H1 (cell line): ENCODE measurements around the gene PDE3A. TPM values are rescaled to one million over a fixed set of nuclear protein-coding genes. Genes with fewer than 3 reads are reported as not detected.

Experiments used
- CTCF ChIA-PET: fragments of 300-600 bp; sonication (Branson Sonifier 250); formaldehyde crosslinking; loops from one replicate; lab custom pipeline; 2021; ENCODE audit not compliant: partially characterized antibody; lab: Charles Lee
- POLR2A ChIA-PET: fragments of 300-600 bp; sonication (Branson Sonifier 250); formaldehyde crosslinking; loops from one replicate; lab custom pipeline; 2021; ENCODE audit warnings: inconsistent platforms; ENCODE audit not compliant: partially characterized antibody; lab: Charles Lee
- DNase-seq, 2 experiments: peaks; one replicate each; pipeline versions ENCODE4 v3.0.0 to v3.0.0-alpha.2; 2010 to 2022; ENCODE audit warnings: low spot score in 2 of 2, low read depth in 1 of 2, mixed read lengths in 1 of 2
- FAIRE-seq: peaks from 2 replicates; lab custom pipeline; 2011; peaks lifted over from hg19 to GRCh38; lab: Jason Lieb, UNC
- H2AFZ ChIP-seq: 2 replicates; pipeline ENCODE4 v1.8.1; 2012; ENCODE audit warnings: low read length, inconsistent platforms
- H2AK5ac ChIP-seq: 2 replicates; pipeline ENCODE4 v1.6.1; 2013; ENCODE audit warnings: low read depth, low read length
- H2BK120ac ChIP-seq: replicated peaks from 2 replicates; pipeline ENCODE3; 2013; ENCODE audit warnings: low read depth, low read length, inconsistent platforms
- H2BK12ac ChIP-seq: 2 replicates; pipeline ENCODE4 v1.6.1; 2013; ENCODE audit warnings: low read depth, low read length
- H2BK15ac ChIP-seq: 2 replicates; pipeline ENCODE4 v1.6.1; 2013; ENCODE audit warnings: low read length
- H2BK20ac ChIP-seq: 2 replicates; pipeline ENCODE4 v1.6.1; 2013; ENCODE audit warnings: low read length
- H2BK5ac ChIP-seq: 2 replicates; pipeline ENCODE4 v1.6.1; 2013; ENCODE audit warnings: low read depth, low read length
- H3K14ac ChIP-seq: 2 replicates; pipeline ENCODE4 v1.6.1; 2013; ENCODE audit warnings: inconsistent platforms; ENCODE audit not compliant: insufficient read length
- H3K18ac ChIP-seq: 2 replicates; pipeline ENCODE4 v1.6.1; 2013; ENCODE audit warnings: low read length; ENCODE audit errors: extremely low read depth
- H3K23ac ChIP-seq: 2 replicates; pipeline ENCODE4 v1.6.1; 2013; ENCODE audit warnings: inconsistent platforms; ENCODE audit not compliant: insufficient read length
- H3K23me2 ChIP-seq: 2 replicates; pipeline ENCODE4 v1.6.1; 2013; ENCODE audit warnings: low read depth, low read length
- H3K27ac ChIP-seq: 2 replicates; pipeline ENCODE4 v1.6.1; 2011; ENCODE audit warnings: low read depth, low read length, inconsistent platforms
- H3K27me3 ChIP-seq, 4 experiments: replicated peaks in 1 of 4; 1 replicate in 1 of 4; 2 replicates in 3 of 4; pipeline versions ENCODE4 v1.6.1 to v1.8.1; 2011 to 2013; ENCODE audit warnings: low read length in 3 of 4, mild to moderate bottlenecking in 3 of 4, inconsistent platforms in 2 of 4, mixed read lengths in 2 of 4, moderate library complexity in 1 of 4; ENCODE audit not compliant: control insufficient read depth in 3 of 4, insufficient read depth in 3 of 4; ENCODE audit errors: extremely low read depth in 1 of 4
- H3K36me3 ChIP-seq, 4 experiments: 2 replicates each; pipeline versions ENCODE4 v1.6.1 to v1.8.1; 2011 to 2013; ENCODE audit warnings: mild to moderate bottlenecking in 4 of 4, low read length in 3 of 4, moderate library complexity in 2 of 4, control low read depth in 1 of 4, inconsistent platforms in 1 of 4; ENCODE audit not compliant: insufficient read depth in 4 of 4, control insufficient read depth in 2 of 4
- H3K4ac ChIP-seq: replicated peaks from 2 replicates; pipeline ENCODE3; 2013; ENCODE audit warnings: low read length, low read depth, mixed read lengths, inconsistent platforms; ENCODE audit not compliant: insufficient read length
- H3K4me1 ChIP-seq, 4 experiments: replicated peaks in 1 of 4; 1 replicate in 1 of 4; 2 replicates in 3 of 4; pipeline versions ENCODE4 v1.6.1 to v1.8.1; 2011 to 2013; ENCODE audit warnings: low read length in 3 of 4, inconsistent platforms in 2 of 4, mixed read lengths in 1 of 4; ENCODE audit not compliant: insufficient read depth in 4 of 4, control insufficient read depth in 3 of 4
- H3K4me2 ChIP-seq, 2 experiments: 2 replicates each; pipeline versions ENCODE4 v1.6.1 to v1.8.1; 2011 to 2013; ENCODE audit warnings: low read depth in 2 of 2, low read length in 2 of 2, control low read depth in 1 of 2, inconsistent platforms in 1 of 2, mild to moderate bottlenecking in 1 of 2; ENCODE audit not compliant: insufficient read depth in 1 of 2
- H3K4me3 ChIP-seq, 4 experiments: fragments of 200-600, 300-600 bp in 1 of 4; sonication (generic), shearing (Covaris generic), sonication (Bioruptor Twin) in 1 of 4; 2 replicates each; pipeline versions ENCODE4 v1.5.1 to v1.8.1; 2011 to 2016; ENCODE audit warnings: low read length in 4 of 4, low read depth in 3 of 4, control low read depth in 2 of 4, inconsistent platforms in 2 of 4, mild to moderate bottlenecking in 2 of 4, mixed read lengths in 1 of 4, moderate library complexity in 1 of 4; ENCODE audit not compliant: insufficient read depth in 2 of 4; ENCODE audit errors: extremely low read depth in 1 of 4
- H3K56ac ChIP-seq: replicated peaks from 2 replicates; pipeline ENCODE3; 2013; ENCODE audit warnings: low read depth, mild to moderate bottlenecking, mixed read lengths, low read length, inconsistent platforms; ENCODE audit not compliant: insufficient read length
- H3K79me1 ChIP-seq: 2 replicates; pipeline ENCODE4 v1.6.1; 2013; ENCODE audit warnings: low read depth, low read length, control low read depth
- H3K79me2 ChIP-seq, 2 experiments: 2 replicates each; pipeline versions ENCODE4 v1.6.1 to v1.8.1; 2012 to 2013; ENCODE audit warnings: low read length in 2 of 2, mild to moderate bottlenecking in 2 of 2, inconsistent platforms in 1 of 2; ENCODE audit not compliant: insufficient read depth in 2 of 2, control insufficient read depth in 1 of 2
- H3K9ac ChIP-seq, 4 experiments: replicated peaks in 1 of 4; 1 replicate in 1 of 4; 2 replicates in 3 of 4; pipeline versions ENCODE4 v1.6.1 to v1.8.1; 2011 to 2013; ENCODE audit warnings: low read depth in 3 of 4, low read length in 3 of 4, control low read depth in 2 of 4, mild to moderate bottlenecking in 2 of 4, moderate library complexity in 2 of 4, inconsistent platforms in 1 of 4; ENCODE audit errors: extremely low read depth in 1 of 4
- H3K9me3 ChIP-seq, 2 experiments: 2 replicates each; pipeline versions ENCODE4 v1.6.1 to v1.8.1; 2012 to 2013; ENCODE audit warnings: mild to moderate bottlenecking in 2 of 2, moderate library complexity in 2 of 2, control low read depth in 1 of 2, inconsistent platforms in 1 of 2, low read depth in 1 of 2, low read length in 1 of 2, mixed read lengths in 1 of 2; ENCODE audit not compliant: insufficient read depth in 2 of 2
- H4K20me1 ChIP-seq, 2 experiments: replicated peaks in 1 of 2; 2 replicates each; pipeline versions ENCODE3 to v1.8.1; 2011 to 2013; ENCODE audit warnings: inconsistent platforms in 2 of 2, low read length in 2 of 2, mild to moderate bottlenecking in 1 of 2; ENCODE audit not compliant: insufficient read depth in 2 of 2, control insufficient read depth in 1 of 2
- H4K5ac ChIP-seq: 2 replicates; pipeline ENCODE4 v1.6.1; 2013; ENCODE audit warnings: low read length, low read depth, mixed read lengths, inconsistent platforms; ENCODE audit not compliant: insufficient read length
- H4K8ac ChIP-seq: 2 replicates; pipeline ENCODE4 v1.8.0; 2013; ENCODE audit warnings: mild to moderate bottlenecking, moderate library complexity, low read length, inconsistent platforms; ENCODE audit not compliant: insufficient read depth; ENCODE audit errors: extremely low read depth
- H4K91ac ChIP-seq: replicated peaks from 2 replicates; pipeline ENCODE3; 2013; ENCODE audit warnings: low read length, mixed read lengths, inconsistent platforms; ENCODE audit not compliant: insufficient read length
- CHD1 ChIP-seq: IDR thresholded peaks from 2 replicates; pipeline ENCODE4 v1.6.1; 2012; ENCODE audit warnings: low read depth, low read length, improper control_type of control experiment
- CREB1 ChIP-seq: IDR thresholded peaks from 2 replicates; pipeline ENCODE4 v1.6.1; 2012; ENCODE audit warnings: inconsistent platforms
- EP300 ChIP-seq, 2 experiments: IDR thresholded peaks; 1 replicate in 1 of 2; 2 replicates in 1 of 2; pipeline ENCODE4 v1.6.1; 2011 to 2012; ENCODE audit warnings: low read depth in 2 of 2, low read length in 2 of 2, mild to moderate bottlenecking in 2 of 2, borderline replicate concordance in 1 of 2, inconsistent platforms in 1 of 2, moderate library complexity in 1 of 2
- EZH2 ChIP-seq: fragments of 200-600 bp; sonication (generic); IDR thresholded peaks from 2 replicates; pipeline ENCODE4 v1.7.1; 2012; ENCODE audit warnings: low read depth, mild to moderate bottlenecking, moderate library complexity, low read length, inconsistent platforms; ENCODE audit not compliant: severe bottlenecking
- KDM5A ChIP-seq: fragments of 200-600 bp; IDR thresholded peaks from 2 replicates; pipeline ENCODE4 v1.7.1; 2012; ENCODE audit warnings: mild to moderate bottlenecking, low read length, inconsistent platforms, mixed read lengths
- SIRT6 ChIP-seq: IDR thresholded peaks from one replicate; pipeline ENCODE4 v1.7.1; 2012; ENCODE audit warnings: low read length, inconsistent platforms
- TBP ChIP-seq: IDR thresholded peaks from 2 replicates; pipeline ENCODE4 v1.6.1; 2011; ENCODE audit warnings: low read depth, low read length, improper control_type of control experiment
- WGBS, 2 experiments: shearing (Covaris generic) in 1 of 2; methylation state at CpG; one replicate each; pipeline versions ENCODE4 v1.1.6 to v1.1.7; 2013 to 2015; ENCODE audit warnings: low lambda C conversion rate in 2 of 2, mixed read lengths in 2 of 2, inconsistent platforms in 1 of 2, low coverage in 1 of 2, missing lambda C conversion rate in 1 of 2; ENCODE audit not compliant: insufficient replicate concordance in 2 of 2, insufficient coverage in 1 of 2, insufficient read length in 1 of 2; ENCODE audit errors: extremely low coverage in 1 of 2, missing lambda C conversion rate in 1 of 2; 5-methylcytosine and 5-hydroxymethylcytosine counted together
- polyA plus RNA-seq, 7 experiments: library from polyadenylated mRNA; depleted of rRNA in 3 of 7; stranded (reverse) in 5 of 7; unstranded in 2 of 7; fragments of >200 nt in 5 of 7; fragments of 200-250 nt in 2 of 7; gene quantifications; 1 replicate in 5 of 7; 2 replicates in 1 of 7; 4 replicates in 1 of 7; pipeline versions ENCODE4 v1.2.1 to v1.2.3, GENCODE V29; 2011 to 2013; ENCODE audit warnings: missing spikeins in 2 of 7, mixed read lengths in 2 of 7
- total RNA-seq: library from RNA; stranded (reverse); fragmentation: NEBNext Ultra II Directional; extraction: Animal tissue kit (Norgen Biotek cat#: 25700); gene quantifications from 2 replicates; pipeline ENCODE4 v1.2.1, GENCODE V29; 2021

The PDE3A gene
- total and polyA plus RNA-seq, 2 of the 8 experiments (the other 6 are each of a cell fraction or from before 2014, with no cell fraction given) = 1.4 to 3.4 TPM

- Histone ChIP-seq H3K27me3 (no peaks in the 10 kb centered on the region), H4K8ac (no peak overlapping the region), H2AFZ (peak overlapping the region; percentile 79; the same call in 1 of the 2 replicates), H2BK5ac (no peak overlapping the region), H3K18ac (no peak overlapping the region), H3K4ac (no peak overlapping the region), H3K36me3 (no peaks in the 10 kb centered on the region), H2BK120ac (no peak overlapping the region), H3K9me3 (peaks cover 0 to 5% of the 10 kb centered on the region in 2 experiments), H4K91ac (no peak overlapping the region), H2AK5ac (no peak overlapping the region), H4K5ac (no peak overlapping the region), H2BK20ac (no peak overlapping the region), H4K20me1 (no peaks in the 10 kb centered on the region), H3K79me1 (no peaks in the 10 kb centered on the region), H3K56ac (no peak overlapping the region), H3K14ac (no peak overlapping the region), H3K4me2 (no peak overlapping the region), H3K23me2 (no peaks in the 10 kb centered on the region), H3K4me1 (no peaks in the 10 kb centered on the region), H3K9ac (no peak overlapping the region), H3K27ac (no peak overlapping the region), H3K79me2 (no peaks in the 10 kb centered on the region), H3K4me3 (no peak overlapping the region), H2BK12ac (no peak overlapping the region), H3K23ac (no peak overlapping the region), H2BK15ac (no peak overlapping the region)
- TF ChIP-seq EP300 (IDR thresholded peaks at IDR 0.05; ENCODE audit: borderline replicate concordance in 1 of 2, low read depth in 2 of 2, low read length in 2 of 2) = no peak
- no peak for TF ChIP-seq CHD1
- TF ChIP-seq TBP = no peak
- TF ChIP-seq EZH2 = no peak
- no peak for TF ChIP-seq KDM5A
- no peak for TF ChIP-seq CREB1
- no peak for TF ChIP-seq SIRT6
- DNase-seq (no peak), FAIRE-seq (no peak)
- 85% methylated on average over 4 of the region's 4 CpGs; no CpG with 5 or more reads in 1 of the 2 experiments for WGBS, 2 experiments
- ChIA-PET CTCF (interaction anchor here (0.6 kb wide), 1 partner anchor 13 kb away, joined by 3 read pairs; no protein-coding TSS in a partner anchor), POLR2A (no interaction called here)
These were observed 109.3 kb downstream of the PDE3A start for GRCh38 chr12:20477672-20478071.
